A549 treated with CpdA at 1 μM for 4 hours (cell line): ENCODE data around the gene PTH1R. TPM values are rescaled to one million over a fixed set of nuclear protein-coding genes. Genes with fewer than 3 reads are reported as not detected.

Source experiments
- total RNA-seq: library from RNA; stranded (reverse); fragments of 200-300 nt; extraction: Qiagen RNA extraction; gene quantifications from 5 replicates; pipeline ENCODE4 v1.2.3, GENCODE V29; 2022; ENCODE audit warnings: low read depth

Gene PTH1R
- 0.37 to 0.52 TPM (median 0.48 TPM) in 4 of 5 replicates, not detected in the other for total RNA-seq

DNA sequence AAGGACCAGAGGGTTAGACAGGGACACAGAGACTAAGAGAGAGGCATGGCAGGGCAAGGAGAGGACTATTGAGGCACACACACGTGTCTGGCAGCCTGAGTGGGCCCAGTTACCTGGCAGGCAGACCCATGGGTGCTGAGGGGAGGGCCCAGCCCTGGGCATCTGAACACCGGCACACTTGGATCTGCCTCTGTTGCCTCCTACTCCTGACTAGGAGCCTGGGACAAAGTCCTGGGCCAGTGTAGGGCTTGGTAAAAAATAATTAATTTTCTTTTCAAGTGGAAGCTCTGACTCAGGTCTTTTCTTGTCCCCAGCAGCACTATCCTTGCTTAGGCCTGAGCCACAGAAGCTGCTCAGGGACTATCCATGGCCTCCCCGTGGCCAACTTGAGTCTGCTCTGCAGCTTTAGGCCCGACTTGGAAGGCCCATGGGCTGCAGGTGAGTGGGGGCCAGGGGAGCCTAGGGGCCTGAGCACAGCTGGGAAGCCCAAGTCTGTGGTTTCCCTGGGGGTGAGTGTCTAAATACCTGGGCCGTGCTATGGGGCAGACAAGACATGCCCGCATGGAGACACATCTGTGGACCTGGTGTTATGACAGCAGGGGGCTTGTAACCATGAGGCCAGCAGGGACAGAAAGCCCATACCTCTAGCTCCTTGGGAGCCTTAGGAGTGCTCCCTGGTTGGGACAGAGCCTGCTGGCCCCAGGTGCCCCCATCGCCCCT, at the start of gene PTH1R:
Gene PTH1R (plus strand): TSS at position 316 of the 720 bp plus-strand sequence. CDS start 5,839 bp downstream, outside the sequence.

DNA sequence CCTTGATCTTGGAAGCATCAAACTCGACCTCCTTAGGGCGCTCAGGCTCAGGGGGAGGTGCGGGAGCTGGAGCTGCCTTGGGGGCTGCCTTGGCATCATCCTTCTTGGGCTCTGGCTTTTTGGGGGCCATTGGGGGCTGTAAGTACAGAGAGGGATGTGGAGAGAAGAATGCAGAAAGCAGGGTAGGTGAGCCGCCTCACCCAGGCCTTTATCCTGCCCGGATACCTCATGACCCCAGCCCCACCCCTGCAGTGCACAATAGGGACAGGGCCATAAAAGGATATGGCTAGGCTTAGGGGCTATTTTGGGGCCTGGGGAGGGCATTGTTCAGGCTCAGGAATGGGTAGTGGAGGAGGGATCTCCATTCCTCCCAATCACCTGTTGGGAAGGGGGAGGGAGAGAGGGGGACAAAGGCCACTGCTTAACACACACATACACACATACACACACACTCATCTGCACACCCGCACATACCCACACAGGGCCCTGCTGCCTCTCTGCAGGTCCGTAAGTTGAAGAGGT, 14.2 kb upstream of the PTH1R start, which contains the start of gene MYL3:
Gene MYL3 (minus strand): TSS at position 184 of the 522 bp plus-strand sequence. CDS start 54 bp downstream, at position 130.

Other genes with a start within 250 kb of the PTH1R start
- gene ALS2CL, start 184.0 kb upstream of the PTH1R start, total RNA-seq: 5.4 to 8.5 TPM (median 6.2 TPM) in 5 replicates
- 0.06 to 0.17 TPM (median 0.16 TPM) in 3 of 5 replicates, not detected in the others for gene TMIE, start 176.3 kb upstream of the PTH1R start, total RNA-seq
- gene PRSS50, start 159.9 kb upstream of the PTH1R start, total RNA-seq: not detected in 5 replicates
- 0.18 TPM in 1 of 5 replicates, not detected in the others for gene MYL3, start 14.3 kb upstream of the PTH1R start, total RNA-seq
- 51.7 to 95.4 TPM (median 52.6 TPM) in 5 replicates for gene CCDC12, start 99.0 kb downstream of the PTH1R start, total RNA-seq
- 31.0 to 51.9 TPM (median 42.1 TPM) in 5 replicates for gene NBEAL2, start 101.9 kb downstream of the PTH1R start, total RNA-seq